CD14-positive monocyte (primary cell): ENCODE data around the gene ELF3. TPM values are rescaled to one million over a fixed set of nuclear protein-coding genes. Genes with fewer than 3 reads are reported as not detected.

Experiments
- DNase-seq, 3 donors: peaks; one replicate each; pipeline ENCODE4 v3.0.0-alpha.2; 2011 to 2022
- H2AFZ ChIP-seq: 2 replicates; pipeline ENCODE4 v1.6.0; 2012; ENCODE audit warnings: mild to moderate bottlenecking, low read depth, low read length, inconsistent platforms; ENCODE audit not compliant: insufficient read depth, poor library complexity, severe bottlenecking
- H3K27ac ChIP-seq, 2 donors: 1 replicate in 1 of 2; 2 replicates in 1 of 2; pipeline ENCODE4 v1.5.1; 2012 to 2013; ENCODE audit warnings: low read length in 2 of 2, control low read depth in 1 of 2, inconsistent platforms in 1 of 2, low read depth in 1 of 2, mild to moderate bottlenecking in 1 of 2
- H3K27me3 ChIP-seq, 2 donors: one replicate each; pipeline versions ENCODE4 v1.6.0 to v1.6.1; 2011 to 2013; ENCODE audit warnings: low read length in 2 of 2; ENCODE audit not compliant: control insufficient read depth in 2 of 2, insufficient read depth in 2 of 2
- H3K36me3 ChIP-seq, 2 donors: replicated peaks in 1 of 2; 1 replicate in 1 of 2; 2 replicates in 1 of 2; pipeline versions ENCODE4 v1.5.1 to v1.6.1; 2012 to 2013; ENCODE audit warnings: low read length in 2 of 2, control low read depth in 1 of 2, inconsistent platforms in 1 of 2, mild to moderate bottlenecking in 1 of 2; ENCODE audit not compliant: insufficient read depth in 2 of 2, control insufficient read depth in 1 of 2
- H3K4me1 ChIP-seq, 2 donors: 1 replicate in 1 of 2; 2 replicates in 1 of 2; pipeline versions ENCODE4 v1.5.1 to v1.6.1; 2012 to 2013; ENCODE audit warnings: low read length in 2 of 2, control low read depth in 1 of 2, inconsistent platforms in 1 of 2, mild to moderate bottlenecking in 1 of 2, moderate library complexity in 1 of 2; ENCODE audit not compliant: insufficient read depth in 2 of 2, control insufficient read depth in 1 of 2
- H3K4me2 ChIP-seq: replicated peaks from 2 replicates; pipeline ENCODE3; 2012; ENCODE audit warnings: low read length, moderate library complexity, mild to moderate bottlenecking; ENCODE audit not compliant: poor library complexity, severe bottlenecking; ENCODE audit errors: extremely low read depth
- H3K4me3 ChIP-seq, 3 experiments: fragments of 200-600 bp in 1 of 3; sonication (generic) in 1 of 3; replicated peaks in 1 of 3; 1 replicate in 2 of 3; 2 replicates in 1 of 3; pipeline ENCODE4 v1.5.1; 2011 to 2013; ENCODE audit warnings: low read length in 3 of 3, mild to moderate bottlenecking in 3 of 3, control low read depth in 2 of 3, low read depth in 2 of 3, inconsistent platforms in 1 of 3, moderate library complexity in 1 of 3
- H3K79me2 ChIP-seq: 2 replicates; pipeline ENCODE4 v1.6.0; 2012; ENCODE audit warnings: mild to moderate bottlenecking, control low read depth, inconsistent platforms, low read length, moderate library complexity; ENCODE audit not compliant: insufficient read depth
- H3K9ac ChIP-seq: 2 replicates; pipeline ENCODE4 v1.6.0; 2017; ENCODE audit warnings: low read length, mild to moderate bottlenecking; ENCODE audit not compliant: insufficient read depth, poor library complexity, severe bottlenecking
- H3K9me3 ChIP-seq, 2 donors: replicated peaks in 1 of 2; 1 replicate in 1 of 2; 2 replicates in 1 of 2; pipeline versions ENCODE4 v1.5.1 to v1.6.1; 2012 to 2013; ENCODE audit warnings: low read length in 2 of 2, control low read depth in 1 of 2; ENCODE audit not compliant: control insufficient read depth in 1 of 2, insufficient read depth in 1 of 2
- H4K20me1 ChIP-seq: 2 replicates; pipeline ENCODE4 v1.6.0; 2012; ENCODE audit warnings: mild to moderate bottlenecking, low read length, control low read depth, moderate library complexity; ENCODE audit not compliant: insufficient read depth
- H3K27ac Mint-ChIP-seq, 7 donors: one replicate each; pipeline ENCODE4 v1.8.0; 2020; ENCODE audit warnings: mild to moderate bottlenecking in 7 of 7, mixed read lengths in 7 of 7, moderate library complexity in 6 of 7, inconsistent platforms in 2 of 7
- H3K27me3 Mint-ChIP-seq, 3 donors: one replicate each; pipeline ENCODE4 v1.8.0; 2021 to 2022; ENCODE audit warnings: low read depth in 3 of 3, mild to moderate bottlenecking in 3 of 3, mixed read lengths in 3 of 3, moderate library complexity in 3 of 3, inconsistent platforms in 1 of 3
- H3K36me3 Mint-ChIP-seq, 2 donors: one replicate each; pipeline ENCODE4 v1.8.0; 2020; ENCODE audit warnings: mixed read lengths in 2 of 2, inconsistent platforms in 1 of 2, mild to moderate bottlenecking in 1 of 2
- H3K4me1 Mint-ChIP-seq: one replicate; pipeline ENCODE4 v1.8.0; 2020; ENCODE audit warnings: mild to moderate bottlenecking, mixed read lengths
- H3K4me3 Mint-ChIP-seq, 2 donors: one replicate each; pipeline ENCODE4 v1.8.0; 2020; ENCODE audit warnings: mild to moderate bottlenecking in 2 of 2, mixed read lengths in 2 of 2, moderate library complexity in 1 of 2
- H3K9me3 Mint-ChIP-seq, 7 donors: one replicate each; pipeline ENCODE4 v1.8.0; 2020 to 2022; ENCODE audit warnings: mixed read lengths in 7 of 7, mild to moderate bottlenecking in 6 of 7, moderate library complexity in 6 of 7, inconsistent platforms in 2 of 7
- WGBS: methylation state at CpG from one replicate; pipeline ENCODE4 v1.1.5; 2013; ENCODE audit warnings: missing lambda C conversion rate; ENCODE audit not compliant: insufficient coverage; 5-methylcytosine and 5-hydroxymethylcytosine counted together
- intact Hi-C, 2 donors: fragments of 100-400 bp; cut with micrococcal nuclease; formaldehyde crosslinking; loops; one replicate each; pipeline versions ENCODE4 v1.15.0 to v1.15.1; 2023
- polyA plus RNA-seq, 3 donors: library from polyadenylated mRNA; depleted of rRNA in 1 of 3; unstranded in 2 of 3; stranded (reverse) in 1 of 3; fragments of 300-500 nt in 2 of 3; fragments of >200 nt in 1 of 3; fragmentation: Illumina TruSeq in 2 of 3; gene quantifications; 1 replicate in 2 of 3; 2 replicates in 1 of 3; pipeline ENCODE4 v1.2.3, GENCODE V29; 2012 to 2021
- TF ChIP-seq, protein P1 (sequence below): fragments of 200-600 bp; IDR thresholded peaks from one replicate; pipeline ENCODE4 v1.8.0; 2022; ENCODE audit warnings: antibody characterized with exemption, mild to moderate bottlenecking

The ELF3 gene
- polyA plus RNA-seq, 3 donors, result 10.2 TPM; not detected in 2

DNA sequence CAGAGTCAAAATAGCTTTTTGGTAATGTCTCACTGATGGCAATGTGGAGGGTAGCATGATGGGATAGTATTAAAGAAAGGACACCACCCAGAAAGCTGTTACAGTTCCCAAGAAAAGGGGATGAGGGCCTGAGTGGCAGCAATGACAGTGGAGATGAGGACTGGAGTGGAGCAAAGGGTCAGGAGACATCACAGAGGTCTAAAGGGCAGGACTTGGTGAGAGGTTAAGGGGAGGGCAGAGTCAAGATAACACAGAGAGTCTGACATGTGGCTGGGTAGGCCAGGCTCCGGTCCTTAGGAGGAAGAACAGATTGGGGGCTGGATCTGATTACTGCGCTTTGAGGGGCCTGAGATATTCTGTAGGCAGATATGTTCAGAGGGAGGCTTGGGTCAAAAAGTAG lies 19.3 kb downstream of the ELF3 start:
- no peak overlapping the region for H3K27ac ChIP-seq
- H3K36me3 ChIP-seq, result no peaks in the 10 kb centered on the region
- H4K20me1 ChIP-seq, result no peaks in the 10 kb centered on the region
- no peak overlapping the region for H3K4me2 ChIP-seq
- no peak overlapping the region for H3K4me3 ChIP-seq
- no peak overlapping the region for H2AFZ ChIP-seq
- no peaks in the 10 kb centered on the region for H3K4me1 ChIP-seq
- Mint-ChIP-seq H3K27ac (peak overlapping the region in 1 of 7 donors; percentile 15), H3K9me3 (no peaks in the 10 kb centered on the region), H3K27me3 (peaks cover 7 to 17% (median 10%) of the 10 kb centered on the region in 3 donors), H3K36me3 (no peaks in the 10 kb centered on the region), H3K4me1 (no peaks in the 10 kb centered on the region), H3K4me3 (no peak overlapping the region)
- no peak for DNase-seq
- H3K79me2 ChIP-seq, result no peaks in the 10 kb centered on the region
- WGBS, result 100% methylated on average over 2 of the region's 2 CpGs
- no peak overlapping the region for H3K9ac ChIP-seq
- intact Hi-C loops, result no loop called here
- H3K27me3 ChIP-seq, result no peaks in the 10 kb centered on the region
- TF ChIP-seq, protein P1, sequence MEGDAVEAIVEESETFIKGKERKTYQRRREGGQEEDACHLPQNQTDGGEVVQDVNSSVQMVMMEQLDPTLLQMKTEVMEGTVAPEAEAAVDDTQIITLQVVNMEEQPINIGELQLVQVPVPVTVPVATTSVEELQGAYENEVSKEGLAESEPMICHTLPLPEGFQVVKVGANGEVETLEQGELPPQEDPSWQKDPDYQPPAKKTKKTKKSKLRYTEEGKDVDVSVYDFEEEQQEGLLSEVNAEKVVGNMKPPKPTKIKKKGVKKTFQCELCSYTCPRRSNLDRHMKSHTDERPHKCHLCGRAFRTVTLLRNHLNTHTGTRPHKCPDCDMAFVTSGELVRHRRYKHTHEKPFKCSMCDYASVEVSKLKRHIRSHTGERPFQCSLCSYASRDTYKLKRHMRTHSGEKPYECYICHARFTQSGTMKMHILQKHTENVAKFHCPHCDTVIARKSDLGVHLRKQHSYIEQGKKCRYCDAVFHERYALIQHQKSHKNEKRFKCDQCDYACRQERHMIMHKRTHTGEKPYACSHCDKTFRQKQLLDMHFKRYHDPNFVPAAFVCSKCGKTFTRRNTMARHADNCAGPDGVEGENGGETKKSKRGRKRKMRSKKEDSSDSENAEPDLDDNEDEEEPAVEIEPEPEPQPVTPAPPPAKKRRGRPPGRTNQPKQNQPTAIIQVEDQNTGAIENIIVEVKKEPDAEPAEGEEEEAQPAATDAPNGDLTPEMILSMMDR, result no peak
- H3K9me3 ChIP-seq, result no peaks in the 10 kb centered on the region

DNA sequence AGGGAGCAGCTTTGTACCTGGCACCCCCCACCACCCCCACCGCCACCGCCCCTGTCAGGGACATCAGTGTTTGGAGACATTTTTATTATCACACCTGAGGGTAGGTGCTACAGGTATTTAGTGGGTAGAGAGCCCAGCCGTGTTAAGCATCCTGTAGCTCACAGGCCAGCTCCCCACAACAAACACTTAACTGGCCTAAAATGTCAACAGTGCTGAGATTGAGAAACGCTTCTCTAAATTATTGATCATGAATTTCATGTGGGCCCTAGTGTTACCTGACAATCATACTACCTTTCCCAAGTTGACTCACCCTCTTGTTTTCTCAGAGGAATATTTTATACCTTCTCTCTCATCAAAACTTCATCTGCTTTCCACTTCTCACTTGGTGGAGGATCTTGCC lies 21.4 kb downstream of the ELF3 start:
- 83% methylated on average over 1 of the region's 4 CpGs for WGBS
- no peaks in the 10 kb centered on the region for H3K36me3 ChIP-seq
- H3K27ac ChIP-seq, result no peak overlapping the region
- H2AFZ ChIP-seq, result no peak overlapping the region
- H3K9me3 Mint-ChIP-seq, result no peaks in the 10 kb centered on the region
- H3K79me2 ChIP-seq, result no peaks in the 10 kb centered on the region
- no peak for DNase-seq
- H3K9me3 ChIP-seq, result no peaks in the 10 kb centered on the region
- intact Hi-C loops, result no loop called here
- H3K27me3 ChIP-seq, result no peaks in the 10 kb centered on the region
- H4K20me1 ChIP-seq, result no peaks in the 10 kb centered on the region
- H3K4me2 ChIP-seq, result no peak overlapping the region
- peaks cover 3 to 13% (median 11%) of the 10 kb centered on the region in 3 donors for H3K27me3 Mint-ChIP-seq
- no peak overlapping the region for H3K4me3 Mint-ChIP-seq
- H3K4me1 ChIP-seq, result no peaks in the 10 kb centered on the region
- no peak overlapping the region for H3K4me3 ChIP-seq
- TF ChIP-seq, protein P1, result no peak
- no peak overlapping the region for H3K27ac Mint-ChIP-seq
- H3K4me1 Mint-ChIP-seq, result no peaks in the 10 kb centered on the region
- H3K9ac ChIP-seq, result no peak overlapping the region
- no peaks in the 10 kb centered on the region for H3K36me3 Mint-ChIP-seq
